Central memory CD8-positive, alpha-beta T cell (primary cell): Measurements from ENCODE around the gene ABCD1.

Source experiments
- ATAC-seq: fragments of 150-1000 bp; cut with Tn5 transposase; replicated peaks from 2 replicates; pipeline ENCODE4 v1.10.0; 2022; ENCODE audit warnings: mild to moderate bottlenecking, moderate FRiP score, moderate number of reproducible peaks; ENCODE audit not compliant: poor library complexity, severe bottlenecking; ENCODE audit errors: extremely low read depth
- DNase-seq, 2 donors: peaks; one replicate each; pipeline ENCODE4 v3.0.0; 2021; ENCODE audit warnings: low spot score in 2 of 2
- H3K27ac Mint-ChIP-seq: one replicate; pipeline ENCODE4 v1.8.0; 2022; ENCODE audit warnings: low read depth, mild to moderate bottlenecking, moderate library complexity, mixed read lengths
- H3K27me3 Mint-ChIP-seq: one replicate; pipeline ENCODE4 v1.8.0; 2022; ENCODE audit warnings: mixed read lengths
- H3K36me3 Mint-ChIP-seq: one replicate; pipeline ENCODE4 v1.8.0; 2022; ENCODE audit warnings: mild to moderate bottlenecking, moderate library complexity, mixed read lengths; ENCODE audit not compliant: insufficient read depth
- H3K4me1 Mint-ChIP-seq: one replicate; pipeline ENCODE4 v1.8.0; 2022; ENCODE audit warnings: mixed read lengths
- H3K4me3 Mint-ChIP-seq: one replicate; pipeline ENCODE4 v1.8.0; 2022; ENCODE audit warnings: mild to moderate bottlenecking, moderate library complexity, mixed read lengths
- H3K9me3 Mint-ChIP-seq: one replicate; pipeline ENCODE4 v1.8.0; 2022; ENCODE audit warnings: mixed read lengths

Gene ABCD1

DNA sequence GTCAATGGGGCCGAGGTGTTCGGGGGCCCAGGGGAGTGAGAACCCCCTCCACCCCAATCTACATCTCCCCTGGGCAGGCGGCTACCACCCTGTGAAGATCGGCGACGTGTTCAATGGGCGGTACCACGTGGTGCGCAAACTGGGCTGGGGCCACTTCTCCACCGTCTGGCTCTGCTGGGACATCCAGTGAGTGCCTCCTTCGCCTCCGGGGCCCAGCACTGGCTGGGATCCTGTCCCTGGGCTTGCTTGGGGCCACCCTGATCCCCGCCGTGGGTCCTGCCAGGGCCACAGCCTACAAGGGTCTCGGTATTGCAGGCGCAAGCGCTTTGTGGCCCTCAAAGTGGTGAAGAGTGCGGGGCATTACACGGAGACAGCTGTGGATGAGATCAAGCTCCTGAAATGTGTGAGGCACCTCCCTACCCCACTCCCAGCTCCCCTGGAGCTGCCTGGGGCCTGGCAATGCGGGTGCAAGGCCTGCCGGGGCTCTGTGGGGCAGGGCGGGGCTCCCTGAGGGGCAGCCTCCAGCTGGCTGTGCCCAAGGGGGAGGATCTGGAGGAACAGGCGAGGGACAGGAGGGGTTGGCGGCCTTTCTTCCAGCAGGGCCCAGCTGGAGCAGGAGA lies 56.9 kb downstream of the ABCD1 start:
- Mint-ChIP-seq H3K9me3 (no peaks in the 10 kb centered on the region), H3K4me3 (no peak overlapping the region), H3K27me3 (peaks cover 10% of the 10 kb centered on the region), H3K27ac (no peak overlapping the region), H3K4me1 (peaks cover 9% of the 10 kb centered on the region), H3K36me3 (peaks cover 5% of the 10 kb centered on the region)
- no peak for DNase-seq
- ATAC-seq: no peak

DNA sequence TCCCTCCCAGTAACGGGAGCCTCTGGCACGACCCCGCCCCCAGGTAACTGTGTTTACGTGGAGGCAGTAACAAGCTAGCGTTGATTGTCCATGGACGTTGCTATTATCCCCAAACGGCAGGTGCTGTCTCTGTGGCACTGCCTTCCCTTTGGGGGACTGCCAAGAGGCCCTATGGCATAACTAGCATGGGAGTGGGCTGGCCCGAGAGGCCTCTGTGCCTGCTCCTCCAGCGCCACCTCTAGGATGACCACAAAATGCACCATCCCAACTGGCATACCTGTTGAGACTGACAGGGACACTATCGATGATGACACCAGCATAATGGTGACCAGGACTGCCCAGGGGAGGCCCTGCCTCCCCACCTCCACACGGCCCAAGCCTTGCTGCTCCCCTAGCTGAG lies 57.7 kb downstream of the ABCD1 start:
- ATAC-seq (no peak), DNase-seq (no peak)
- Mint-ChIP-seq H3K9me3 (no peaks in the 10 kb centered on the region), H3K27ac (no peak overlapping the region), H3K4me1 (peaks cover 9% of the 10 kb centered on the region), H3K36me3 (peaks cover 10% of the 10 kb centered on the region), H3K4me3 (no peak overlapping the region), H3K27me3 (peaks cover 10% of the 10 kb centered on the region)

DNA sequence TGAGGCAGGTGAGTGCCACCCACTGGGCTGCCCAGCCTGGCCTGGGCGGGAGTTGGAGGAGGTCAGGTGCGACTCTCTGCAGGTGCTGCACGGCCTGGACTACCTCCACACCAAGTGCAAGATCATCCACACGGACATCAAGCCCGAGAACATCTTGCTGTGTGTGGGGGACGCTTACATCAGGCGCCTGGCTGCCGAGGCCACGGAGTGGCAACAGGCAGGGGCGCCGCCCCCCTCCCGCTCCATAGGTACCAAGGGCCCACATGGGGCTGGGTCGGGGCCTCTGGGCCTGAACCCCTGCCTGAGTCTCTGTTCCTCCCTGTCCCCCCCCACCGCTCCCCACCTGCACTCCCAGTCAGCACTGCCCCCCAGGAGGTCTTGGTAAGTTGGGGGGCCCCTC lies 58.2 kb downstream of the ABCD1 start:
- no peak for ATAC-seq
- Mint-ChIP-seq H3K4me1 (peaks cover 9% of the 10 kb centered on the region), H3K9me3 (no peaks in the 10 kb centered on the region), H3K4me3 (no peak overlapping the region), H3K36me3 (peaks cover 11% of the 10 kb centered on the region), H3K27me3 (peaks cover 10% of the 10 kb centered on the region), H3K27ac (no peak overlapping the region)
- no peak for DNase-seq

DNA sequence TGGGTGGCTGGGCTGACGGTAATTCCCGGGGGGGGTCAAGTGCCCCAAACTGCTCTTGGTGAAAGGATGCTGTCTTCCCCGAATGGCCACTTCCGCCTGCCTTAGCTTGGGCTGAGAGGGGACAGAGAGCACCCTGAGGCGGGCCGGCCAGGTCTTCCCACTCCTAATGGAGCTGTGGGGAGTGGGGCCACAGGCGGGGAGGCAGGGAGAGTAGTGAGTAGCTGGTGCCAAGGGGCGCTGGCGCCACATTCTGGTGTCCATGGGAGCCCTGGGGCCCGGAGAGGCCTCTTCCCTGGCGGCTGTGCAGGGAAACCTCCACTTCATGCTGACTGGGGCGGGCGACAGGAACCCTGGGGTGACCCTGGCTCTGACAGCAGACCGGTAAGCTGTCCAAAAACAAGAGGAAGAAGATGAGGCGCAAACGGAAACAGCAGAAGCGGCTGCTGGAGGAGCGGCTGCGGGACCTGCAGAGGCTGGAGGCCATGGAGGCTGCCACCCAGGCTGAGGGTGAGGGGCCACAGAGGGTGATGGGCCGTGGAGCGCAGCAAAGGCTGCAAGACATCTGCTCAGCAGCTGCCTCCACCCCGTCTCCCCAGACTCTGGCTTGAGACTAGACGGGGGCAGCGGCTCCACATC lies 58.8 kb downstream of the ABCD1 start:
- Mint-ChIP-seq H3K4me3 (no peak overlapping the region), H3K27me3 (peaks cover 10% of the 10 kb centered on the region), H3K4me1 (peaks cover 9% of the 10 kb centered on the region), H3K36me3 (peaks cover 13% of the 10 kb centered on the region), H3K9me3 (no peaks in the 10 kb centered on the region), H3K27ac (no peak overlapping the region)
- DNase-seq (no peak), ATAC-seq (no peak)

DNA sequence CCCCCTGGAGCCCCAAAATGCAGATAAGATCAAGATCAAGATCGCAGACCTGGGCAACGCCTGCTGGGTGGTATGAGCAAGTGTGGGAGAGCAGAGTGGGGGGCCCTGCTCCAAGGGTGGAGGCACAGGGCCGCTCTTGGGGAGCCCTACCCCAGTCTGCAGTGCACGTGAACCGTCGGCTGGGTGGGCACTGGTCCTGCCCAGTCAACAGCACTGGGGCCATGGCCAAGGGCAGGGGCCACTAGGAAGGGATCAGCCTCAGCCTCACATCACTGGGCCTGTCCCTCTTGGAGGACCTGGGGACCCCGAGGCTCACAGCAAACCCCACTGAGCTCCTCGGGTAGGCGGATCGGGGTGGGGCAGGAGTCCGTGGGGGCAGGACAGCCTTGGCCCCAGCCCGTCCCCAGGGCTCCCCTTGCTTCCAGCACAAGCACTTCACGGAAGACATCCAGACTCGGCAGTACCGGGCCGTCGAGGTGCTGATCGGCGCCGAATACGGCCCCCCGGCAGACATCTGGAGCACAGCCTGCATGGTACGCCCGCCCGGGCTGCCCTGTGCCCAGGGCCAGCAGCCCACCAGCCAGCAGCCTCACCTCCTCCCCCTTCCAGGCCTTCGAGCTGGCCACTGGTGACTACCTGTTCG lies 59.8 kb downstream of the ABCD1 start:
- no peak overlapping the region for H3K27ac Mint-ChIP-seq
- peaks cover 15% of the 10 kb centered on the region for H3K36me3 Mint-ChIP-seq
- no peak overlapping the region for H3K4me3 Mint-ChIP-seq
- H3K9me3 Mint-ChIP-seq: no peaks in the 10 kb centered on the region
- ATAC-seq (no peak), DNase-seq (no peak)
- peaks cover 9% of the 10 kb centered on the region for H3K4me1 Mint-ChIP-seq
- H3K27me3 Mint-ChIP-seq: peaks cover 9% of the 10 kb centered on the region

GRCh38 chrX:153786669-153787068 lies 62.0 kb downstream of the ABCD1 start:
- peaks cover 15% of the 10 kb centered on the region for H3K36me3 Mint-ChIP-seq
- no peaks in the 10 kb centered on the region for H3K27me3 Mint-ChIP-seq
- DNase-seq (no peak), ATAC-seq (no peak)
- no peaks in the 10 kb centered on the region for H3K9me3 Mint-ChIP-seq
- H3K4me1 Mint-ChIP-seq: no peaks in the 10 kb centered on the region
- no peak overlapping the region for H3K27ac Mint-ChIP-seq
- H3K4me3 Mint-ChIP-seq: no peak overlapping the region

GRCh38 chrX:153789654-153790053 lies 65.0 kb downstream of the ABCD1 start:
- Mint-ChIP-seq H3K36me3 (peaks cover 22% of the 10 kb centered on the region), H3K9me3 (no peaks in the 10 kb centered on the region), H3K27ac (no peak overlapping the region), H3K4me1 (peaks cover 10% of the 10 kb centered on the region), H3K27me3 (no peaks in the 10 kb centered on the region), H3K4me3 (no peak overlapping the region)
- ATAC-seq (no peak), DNase-seq (no peak)

- ATAC-seq (no peak), DNase-seq (no peak)
- Mint-ChIP-seq H3K9me3 (no peaks in the 10 kb centered on the region), H3K4me3 (no peak overlapping the region), H3K4me1 (peaks cover 14% of the 10 kb centered on the region), H3K27me3 (no peaks in the 10 kb centered on the region), H3K27ac (no peak overlapping the region), H3K36me3 (peaks cover 21% of the 10 kb centered on the region)
These were observed 66.6 kb downstream of the ABCD1 start for GRCh38 chrX:153791104-153791852.

DNA sequence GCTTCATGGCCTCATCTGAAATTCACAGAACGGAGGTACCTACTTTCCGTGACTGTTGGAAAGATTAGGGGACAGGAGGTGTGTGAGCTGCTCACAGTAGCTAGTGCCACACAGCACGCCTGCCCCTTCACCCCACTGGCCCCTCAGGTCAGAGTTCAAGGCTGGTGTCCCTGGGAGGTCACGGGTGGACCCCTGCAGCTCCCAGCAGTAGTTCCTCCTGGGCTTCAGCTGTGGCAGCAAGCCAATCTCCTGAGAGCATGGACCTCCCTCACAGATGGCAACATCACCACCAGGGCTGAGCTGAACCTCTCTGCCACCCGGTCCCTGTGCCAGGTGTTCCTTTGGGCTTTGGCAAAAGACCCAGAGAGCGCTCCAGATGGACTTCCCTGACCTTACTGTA lies 67.7 kb downstream of the ABCD1 start:
- DNase-seq: no peak
- Mint-ChIP-seq H3K4me1 (peaks cover 15% of the 10 kb centered on the region), H3K27ac (no peak overlapping the region), H3K9me3 (no peaks in the 10 kb centered on the region), H3K36me3 (peaks cover 19% of the 10 kb centered on the region), H3K4me3 (no peak overlapping the region), H3K27me3 (no peaks in the 10 kb centered on the region)
- ATAC-seq: no peak

DNA sequence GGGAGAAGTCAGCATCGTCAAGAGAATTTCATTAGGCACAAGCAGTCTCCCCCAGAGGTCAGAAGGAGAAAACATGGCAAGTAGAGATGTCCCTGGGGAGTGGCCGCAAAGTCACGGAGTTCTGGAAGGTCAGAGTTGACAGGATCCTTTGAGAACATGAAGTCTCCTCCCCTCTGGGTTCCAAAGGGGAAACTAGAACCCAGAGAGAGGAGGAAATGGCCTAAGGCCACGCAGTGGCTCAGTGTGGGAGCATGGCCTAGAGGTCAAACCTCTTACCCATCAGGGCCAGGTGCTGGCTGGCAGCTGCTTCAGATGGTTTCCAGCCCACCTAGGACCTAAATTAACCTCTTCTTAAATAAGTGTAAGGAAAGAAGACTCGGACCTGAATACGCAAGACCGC lies 68.6 kb downstream of the ABCD1 start:
- H3K36me3 Mint-ChIP-seq: peaks cover 16% of the 10 kb centered on the region
- H3K9me3 Mint-ChIP-seq: no peaks in the 10 kb centered on the region
- H3K4me1 Mint-ChIP-seq: peaks cover 15% of the 10 kb centered on the region
- DNase-seq (no peak), ATAC-seq (no peak)
- no peaks in the 10 kb centered on the region for H3K27me3 Mint-ChIP-seq
- peak overlapping the region; percentile 88 for H3K4me3 Mint-ChIP-seq
- peak overlapping the region; percentile 64 for H3K27ac Mint-ChIP-seq
